Dendritic cell treated with granulocyte-macrophage colony-stimulating factor and Interleukin-4, amounts not matched to agents 40 ng/mL and 50 ng/mL, for 4 days (primary cell): Measurements from ENCODE around the gene CABLES1.

Experiments used
- H3K27ac Mint-ChIP-seq: one replicate; pipeline ENCODE4 v1.8.0; 2022; ENCODE audit warnings: mild to moderate bottlenecking, mixed read lengths
- H3K27me3 Mint-ChIP-seq: one replicate; pipeline ENCODE4 v1.8.0; 2022; ENCODE audit warnings: mild to moderate bottlenecking, mixed read lengths
- H3K36me3 Mint-ChIP-seq: one replicate; pipeline ENCODE4 v1.8.0; 2022; ENCODE audit warnings: low read depth, mixed read lengths
- H3K4me1 Mint-ChIP-seq: one replicate; pipeline ENCODE4 v1.8.0; 2022; ENCODE audit warnings: low read depth, mixed read lengths
- H3K4me3 Mint-ChIP-seq: one replicate; pipeline ENCODE4 v1.8.0; 2022; ENCODE audit warnings: mild to moderate bottlenecking, moderate library complexity, mixed read lengths
- H3K9me3 Mint-ChIP-seq: one replicate; pipeline ENCODE4 v1.8.0; 2022; ENCODE audit warnings: mixed read lengths
- intact Hi-C: fragments of 100-400 bp; cut with micrococcal nuclease; formaldehyde crosslinking; loops from one replicate; pipeline ENCODE4 v1.15.0; 2022

Gene CABLES1

GRCh38 chr18:23291456-23292205 lies 156.3 kb downstream of the CABLES1 start:
- no peaks in the 10 kb centered on the region for H3K36me3 Mint-ChIP-seq
- H3K4me1 Mint-ChIP-seq = no peaks in the 10 kb centered on the region
- no peaks in the 10 kb centered on the region for H3K27me3 Mint-ChIP-seq
- no peak overlapping the region for H3K4me3 Mint-ChIP-seq
- no peak overlapping the region for H3K27ac Mint-ChIP-seq
- intact Hi-C loops = no loop called here
- no peaks in the 10 kb centered on the region for H3K9me3 Mint-ChIP-seq

DNA sequence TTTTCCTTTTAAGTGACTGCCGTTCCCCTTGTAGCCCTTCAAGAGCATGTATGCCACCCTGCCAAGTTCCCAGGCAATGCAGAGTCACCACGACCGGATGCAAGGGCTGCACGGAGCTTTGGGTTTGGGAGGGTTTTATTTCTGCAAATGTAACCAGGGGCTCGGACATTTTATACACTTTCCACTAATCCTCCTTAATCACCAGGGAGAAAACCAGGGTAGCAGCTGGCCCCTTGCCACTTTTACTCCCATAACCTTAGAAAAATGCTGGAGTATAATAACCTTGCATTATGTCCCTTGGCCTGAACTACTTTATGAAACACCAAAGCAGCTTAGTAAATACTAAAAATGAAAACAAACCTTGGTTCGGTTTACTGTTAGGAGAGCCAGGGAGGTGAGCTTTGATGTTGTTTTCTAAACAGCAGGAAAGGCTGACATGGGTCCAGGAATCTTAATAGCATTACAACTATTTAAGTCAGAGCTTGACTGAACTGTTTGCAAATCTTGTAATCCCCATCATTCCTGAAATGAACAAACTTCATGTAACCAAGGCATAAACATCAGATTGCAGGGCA lies 165.0 kb downstream of the CABLES1 start:
- intact Hi-C loops = no loop called here
- no peaks in the 10 kb centered on the region for H3K27me3 Mint-ChIP-seq
- no peak overlapping the region for H3K27ac Mint-ChIP-seq
- no peaks in the 10 kb centered on the region for H3K9me3 Mint-ChIP-seq
- no peak overlapping the region for H3K4me3 Mint-ChIP-seq
- H3K4me1 Mint-ChIP-seq = peaks cover 10% of the 10 kb centered on the region
- peaks cover 6% of the 10 kb centered on the region for H3K36me3 Mint-ChIP-seq

DNA sequence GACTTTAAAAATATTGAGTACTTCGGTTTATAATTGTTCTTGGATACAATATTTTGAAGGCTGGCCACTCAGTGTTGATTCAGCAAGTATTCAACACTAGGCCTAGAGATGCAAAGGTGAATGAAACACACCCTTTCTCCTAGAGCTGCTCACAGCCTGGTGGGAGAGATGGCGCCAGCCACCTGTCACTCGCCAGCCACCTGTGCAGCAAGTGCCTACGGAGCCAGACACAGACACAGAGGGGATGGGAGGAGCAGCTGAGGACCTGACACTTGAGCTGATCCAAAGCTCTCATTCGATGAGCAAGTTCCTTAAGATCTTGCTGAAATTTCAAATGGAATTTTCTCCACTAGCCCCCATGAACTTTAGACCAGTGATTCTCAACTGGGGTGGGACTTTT lies 166.7 kb downstream of the CABLES1 start:
- intact Hi-C loops = no loop called here
- Mint-ChIP-seq H3K27ac (no peak overlapping the region), H3K4me3 (no peak overlapping the region)

DNA sequence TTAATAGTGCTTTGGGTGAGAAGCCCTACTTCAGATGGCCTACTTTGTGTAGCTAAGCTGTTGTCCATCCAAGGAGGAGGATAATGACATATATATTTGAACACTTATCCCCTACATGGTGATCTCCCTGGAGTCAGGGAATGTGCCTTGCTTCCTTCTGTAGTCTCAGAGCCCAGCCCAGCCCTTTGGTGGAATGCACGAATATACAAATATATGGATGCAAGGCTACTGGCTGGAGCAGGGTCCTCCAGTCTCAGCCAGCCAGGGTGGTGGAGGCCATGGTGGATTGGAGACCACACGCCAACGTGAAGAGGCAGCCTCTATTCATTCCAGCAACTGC lies 167.2 kb downstream of the CABLES1 start:
- H3K9me3 Mint-ChIP-seq = no peaks in the 10 kb centered on the region
- no peak overlapping the region for H3K4me3 Mint-ChIP-seq
- no peak overlapping the region for H3K27ac Mint-ChIP-seq
- peaks cover 10% of the 10 kb centered on the region for H3K4me1 Mint-ChIP-seq
- H3K36me3 Mint-ChIP-seq = peaks cover 6% of the 10 kb centered on the region
- H3K27me3 Mint-ChIP-seq = no peaks in the 10 kb centered on the region
- intact Hi-C loops = no loop called here

More for the DNA sequence above, 166.7 kb downstream of the CABLES1 start:
- no peaks in the 10 kb centered on the region for H3K9me3 Mint-ChIP-seq
- H3K27me3 Mint-ChIP-seq = no peaks in the 10 kb centered on the region
- peaks cover 10% of the 10 kb centered on the region for H3K4me1 Mint-ChIP-seq
- H3K36me3 Mint-ChIP-seq = peaks cover 6% of the 10 kb centered on the region

DNA sequence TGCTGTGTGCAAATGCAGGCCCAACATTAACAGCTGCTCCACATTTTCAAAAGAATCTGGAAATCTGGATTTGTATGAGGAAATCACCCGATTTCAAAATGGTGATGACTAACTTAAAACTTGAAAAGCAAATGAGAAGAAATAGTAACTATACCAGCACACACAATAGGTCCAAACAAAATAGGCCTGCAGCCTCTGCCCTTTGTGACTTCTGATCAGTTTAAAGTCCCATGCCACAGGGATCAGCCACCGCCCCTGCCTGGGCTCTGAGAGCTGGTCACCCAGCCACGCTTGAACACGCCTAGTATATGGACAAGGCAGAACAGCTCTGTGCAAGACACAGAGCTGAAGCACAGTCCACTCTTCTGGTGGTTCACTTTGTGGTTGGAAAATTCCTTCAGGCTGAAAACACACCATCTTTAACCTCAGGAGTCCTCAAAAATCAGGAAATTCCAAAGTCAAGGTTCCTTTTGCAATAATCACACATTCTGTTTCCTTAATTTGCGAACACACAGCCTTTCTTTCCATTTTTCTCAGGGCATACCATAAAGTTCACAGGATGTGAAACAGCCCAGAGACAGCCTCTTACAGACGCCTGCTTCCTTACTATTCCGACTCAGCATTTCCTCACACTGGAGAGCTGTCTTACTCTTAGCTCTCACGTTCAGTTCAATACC lies 167.7 kb downstream of the CABLES1 start:
- peaks cover under 1% of the 10 kb centered on the region for H3K36me3 Mint-ChIP-seq
- H3K4me3 Mint-ChIP-seq = no peak overlapping the region
- intact Hi-C loops = no loop called here
- no peaks in the 10 kb centered on the region for H3K27me3 Mint-ChIP-seq
- H3K27ac Mint-ChIP-seq = no peak overlapping the region
- H3K9me3 Mint-ChIP-seq = no peaks in the 10 kb centered on the region
- H3K4me1 Mint-ChIP-seq = peaks cover 13% of the 10 kb centered on the region

GRCh38 chr18:23306822-23307221 lies 171.5 kb downstream of the CABLES1 start:
- intact Hi-C loops = no loop called here
- no peak overlapping the region for H3K27ac Mint-ChIP-seq
- peaks cover 18% of the 10 kb centered on the region for H3K4me1 Mint-ChIP-seq
- no peak overlapping the region for H3K4me3 Mint-ChIP-seq
- H3K27me3 Mint-ChIP-seq = no peaks in the 10 kb centered on the region
- no peaks in the 10 kb centered on the region for H3K36me3 Mint-ChIP-seq
- no peaks in the 10 kb centered on the region for H3K9me3 Mint-ChIP-seq

DNA sequence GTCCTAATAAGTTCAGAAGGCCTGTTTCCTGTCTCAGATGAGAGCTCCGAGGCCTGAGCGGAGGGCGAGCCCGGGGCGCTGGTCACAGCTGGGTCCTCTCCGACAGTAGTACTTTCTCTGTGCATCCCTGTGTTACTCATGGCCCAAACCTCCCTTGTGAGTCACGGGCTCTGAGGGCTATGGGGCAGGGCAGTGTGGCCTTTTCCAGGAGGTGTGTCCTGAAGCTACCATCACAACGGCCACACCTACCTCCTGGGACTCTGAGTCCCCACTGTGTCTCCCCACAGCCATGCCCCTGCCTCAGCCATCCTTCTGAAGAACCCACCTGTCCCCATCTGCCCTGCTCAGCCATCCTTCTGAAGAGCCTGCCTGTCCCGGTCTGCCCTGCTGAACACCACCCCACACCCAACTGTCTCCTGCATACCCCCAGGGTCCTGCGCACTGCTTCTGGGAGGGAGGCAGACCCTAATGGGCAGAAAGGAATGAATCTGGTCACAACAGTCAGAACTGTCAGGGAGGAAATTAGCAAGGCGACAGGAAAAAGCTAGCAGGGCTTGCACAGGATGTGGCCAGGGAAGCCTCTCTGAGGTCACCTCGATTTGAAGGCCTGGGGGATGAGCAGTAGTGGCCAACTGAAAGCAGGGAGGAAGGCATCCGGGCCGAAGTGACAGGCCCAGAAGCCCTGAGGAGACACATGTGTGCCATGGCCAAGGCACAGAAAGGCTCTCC lies 172.4 kb downstream of the CABLES1 start:
- H3K36me3 Mint-ChIP-seq = no peaks in the 10 kb centered on the region
- H3K9me3 Mint-ChIP-seq = no peaks in the 10 kb centered on the region
- H3K27me3 Mint-ChIP-seq = no peaks in the 10 kb centered on the region
- peaks cover 16% of the 10 kb centered on the region for H3K4me1 Mint-ChIP-seq
- no peak overlapping the region for H3K27ac Mint-ChIP-seq
- no peak overlapping the region for H3K4me3 Mint-ChIP-seq
- intact Hi-C loops = no loop called here
